HG03460 (cell line): ENCODE data around the gene PACS1.
"Not testable (repeated sequence)": the region's sequence is repeated elsewhere in the genome, so short reads cannot be mapped to it uniquely, and the experiment has no call there.

Source experiments
- ATAC-seq: cut with Tn5 transposase; IDR thresholded peaks from one replicate; pipeline ENCODE4 v1.9.1; 2021; ENCODE audit not compliant: unreplicated experiment

Gene PACS1

GRCh38 chr11:66069715-66070603 is at the start of gene PACS1:
Gene PACS1, plus strand, starts transcription at chr11:66070272. Its CDS starts 215 bp downstream, at chr11:66070487.
- peak; percentile 41 for ATAC-seq

DNA sequence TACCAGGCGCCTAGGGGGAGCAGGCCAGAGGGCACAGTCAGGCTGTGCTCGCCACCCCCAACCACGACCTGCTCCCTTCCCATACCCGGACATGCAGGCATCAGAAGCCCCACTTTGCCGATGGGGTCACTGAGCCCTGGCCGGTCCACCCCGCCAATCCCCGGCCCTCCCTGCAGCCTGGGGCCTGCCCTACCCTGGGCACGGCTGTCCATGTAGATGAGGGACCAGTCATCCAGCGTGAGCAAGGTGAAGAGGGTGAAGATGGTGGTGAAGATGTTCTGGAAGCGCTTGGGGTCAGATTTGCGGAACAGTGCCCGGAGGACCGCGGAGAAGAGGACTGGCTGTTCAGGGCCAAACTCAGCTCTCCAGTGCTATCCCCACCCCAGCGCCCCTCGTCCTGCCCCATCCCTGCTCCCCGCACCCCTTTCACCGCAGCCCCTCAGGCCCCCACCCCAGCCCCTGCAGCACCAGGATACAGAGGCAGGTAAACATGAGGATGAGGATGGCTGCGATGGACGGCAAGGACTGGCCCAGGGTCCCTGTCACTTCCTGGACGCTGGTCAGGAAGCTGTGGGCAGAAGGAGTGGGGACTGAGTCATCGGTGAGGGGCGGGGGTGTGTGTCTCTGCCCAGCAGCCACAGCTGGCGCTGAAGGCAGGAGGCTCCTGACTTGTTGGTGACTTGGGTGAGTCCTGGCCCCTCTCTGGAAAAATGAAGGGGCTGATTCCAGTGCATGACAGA is 49.3 kb upstream of the PACS1 start:
- no peak for ATAC-seq

GRCh38 chr11:66022401-66023185 is 47.5 kb upstream of the PACS1 start:
- ATAC-seq: no peak

DNA sequence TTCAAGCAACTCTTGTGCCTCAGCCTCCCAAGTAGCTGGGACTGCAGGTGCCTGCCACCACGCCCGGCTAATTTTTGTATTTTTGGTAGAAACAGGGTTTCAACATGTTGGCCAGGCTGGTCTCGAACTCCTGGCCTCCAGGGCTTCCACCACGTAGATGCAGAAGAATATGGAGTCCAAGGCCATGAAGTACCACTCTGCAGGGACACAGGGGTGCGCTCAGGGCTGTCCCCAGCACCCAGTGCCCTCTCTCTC is 47.0 kb upstream of the PACS1 start:
- not testable (repeated sequence) for ATAC-seq

DNA sequence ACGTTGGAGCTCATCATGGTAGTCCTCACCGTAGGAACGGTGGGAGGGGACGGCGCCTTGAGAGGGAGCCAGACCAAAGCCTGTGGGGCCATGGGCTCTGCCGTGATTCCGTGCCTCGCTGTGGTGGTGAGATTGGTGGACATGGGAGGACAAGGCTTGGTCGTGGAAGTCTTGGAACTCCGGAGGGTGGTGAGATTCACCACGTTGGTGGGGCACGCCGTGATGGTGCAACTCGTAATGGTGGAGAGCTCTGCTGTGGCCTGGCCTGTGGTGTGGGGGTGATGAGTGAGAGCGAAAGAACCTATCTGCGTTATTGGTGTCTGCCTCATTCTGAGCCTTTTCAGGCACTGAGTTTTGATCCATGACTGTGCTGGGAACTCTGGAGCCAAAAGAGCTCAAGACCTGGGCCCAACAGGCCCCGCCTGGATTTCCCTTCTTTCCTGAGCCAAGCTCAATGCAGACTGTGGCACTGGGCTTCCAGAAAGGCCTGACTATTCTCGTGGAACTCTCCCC is 44.0 kb upstream of the PACS1 start, which contains the start of gene CATSPER1:
Gene CATSPER1, minus strand, starts transcription at position 463 of the 513 bp plus-strand sequence. Its CDS starts 100 bp downstream, at position 363.
- no peak for ATAC-seq

DNA sequence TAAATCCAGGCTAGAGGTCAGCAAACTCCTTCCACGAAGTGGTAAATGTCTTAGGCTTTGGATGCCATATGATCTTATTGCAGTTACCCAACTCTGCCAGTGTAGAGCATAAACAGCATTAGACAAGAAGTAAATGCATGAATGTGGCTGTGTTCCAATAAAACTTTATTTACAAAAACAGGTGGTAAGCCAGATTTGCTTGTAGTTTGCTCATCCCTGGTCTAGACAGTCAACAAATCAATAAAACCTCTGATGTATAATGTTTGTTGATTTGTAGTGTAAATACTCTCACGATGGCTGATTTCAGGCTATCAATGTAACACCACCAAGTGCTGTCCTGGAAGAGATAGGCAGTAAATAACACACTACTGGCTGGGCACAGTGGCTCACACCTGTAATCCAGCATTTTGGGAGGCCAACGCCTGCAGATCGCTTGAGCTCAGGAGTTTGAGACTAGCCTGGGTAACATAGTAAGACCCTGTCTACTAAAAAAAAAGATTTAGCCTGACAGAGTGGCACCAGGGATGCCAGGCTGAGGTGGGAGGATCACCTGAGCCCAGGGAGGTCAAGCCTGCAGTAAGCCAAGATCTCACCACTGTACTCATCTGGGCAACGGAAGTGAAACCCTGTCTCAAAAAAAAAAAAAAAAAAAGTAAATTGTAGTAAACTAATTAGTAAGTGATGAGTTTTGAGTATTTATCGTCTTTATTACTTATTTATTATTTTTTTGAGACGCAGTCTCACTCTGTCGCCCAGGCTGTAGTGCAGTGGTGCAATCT is 36.9 kb upstream of the PACS1 start:
- ATAC-seq: no peak

- ATAC-seq: no peak
Observed at GRCh38 chr11:66035653-66036333, 34.3 kb upstream of the PACS1 start.

- no peak for ATAC-seq
Observed at GRCh38 chr11:66036334-66036710, 33.8 kb upstream of the PACS1 start.

- no peak for ATAC-seq
Observed at GRCh38 chr11:66037327-66037726, 32.7 kb upstream of the PACS1 start.

DNA sequence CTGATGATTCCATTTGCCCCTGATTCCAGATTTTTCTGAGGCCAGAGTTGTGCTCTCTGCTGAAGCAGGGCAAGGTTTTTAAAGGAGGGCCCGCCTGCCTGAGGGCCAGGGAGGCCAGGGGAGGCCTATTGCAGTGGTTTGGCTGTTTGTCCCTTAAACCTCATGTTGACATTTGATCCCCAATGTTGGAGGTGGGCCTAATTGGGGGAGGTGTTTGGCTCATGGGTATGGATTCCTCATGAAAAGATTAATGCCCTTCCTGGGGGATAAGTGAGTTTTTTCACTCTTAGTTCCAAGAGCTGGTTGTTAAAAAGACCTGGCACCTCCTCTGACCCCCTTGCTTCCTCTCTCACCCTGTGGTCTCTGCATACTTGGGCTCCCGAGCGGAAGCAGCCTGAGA is 30.3 kb upstream of the PACS1 start:
- no peak for ATAC-seq

- ATAC-seq: no peak
Observed at GRCh38 chr11:66042227-66042995, 27.7 kb upstream of the PACS1 start.

- no peak for ATAC-seq
Observed at GRCh38 chr11:66042996-66043906, 26.8 kb upstream of the PACS1 start.

DNA sequence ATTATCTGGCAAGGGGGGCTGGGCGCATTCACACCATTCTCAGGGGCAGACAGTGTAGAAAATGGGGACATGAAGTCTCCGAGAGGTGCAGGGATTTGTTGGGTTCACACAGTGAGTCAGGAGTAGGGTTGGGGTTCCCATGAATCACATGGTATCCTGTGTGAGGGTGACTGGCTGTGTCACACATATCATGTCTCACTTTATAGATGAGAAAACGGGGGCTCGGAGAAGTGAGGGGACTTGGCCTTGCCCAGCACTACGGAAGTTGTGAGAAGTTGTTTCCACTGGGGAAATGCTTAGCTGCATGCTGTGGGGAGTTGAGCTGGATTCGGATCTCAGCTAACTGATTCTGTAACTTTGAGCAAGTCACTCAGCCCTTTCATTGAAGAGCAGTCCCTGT is 25.3 kb upstream of the PACS1 start:
- no peak for ATAC-seq

GRCh38 chr11:66045177-66045639 is 24.9 kb upstream of the PACS1 start:
- no peak for ATAC-seq

- no peak for ATAC-seq
Observed at GRCh38 chr11:66046901-66047300, 23.2 kb upstream of the PACS1 start.

- ATAC-seq: no peak
Observed at GRCh38 chr11:66047541-66048365, 22.3 kb upstream of the PACS1 start.
